ENCODE data around the gene SERINC3. TPM values are rescaled to one million over a fixed set of nuclear protein-coding genes. Genes with fewer than 3 reads are reported as not detected.

SERINC3 gene
- total and polyA plus RNA-seq, 10 of the 15 experiments (the other 5 are each of a cell fraction or from before 2014, with no cell fraction given) = 24.5 to 96.8 (median 38.8) TPM

DNA sequence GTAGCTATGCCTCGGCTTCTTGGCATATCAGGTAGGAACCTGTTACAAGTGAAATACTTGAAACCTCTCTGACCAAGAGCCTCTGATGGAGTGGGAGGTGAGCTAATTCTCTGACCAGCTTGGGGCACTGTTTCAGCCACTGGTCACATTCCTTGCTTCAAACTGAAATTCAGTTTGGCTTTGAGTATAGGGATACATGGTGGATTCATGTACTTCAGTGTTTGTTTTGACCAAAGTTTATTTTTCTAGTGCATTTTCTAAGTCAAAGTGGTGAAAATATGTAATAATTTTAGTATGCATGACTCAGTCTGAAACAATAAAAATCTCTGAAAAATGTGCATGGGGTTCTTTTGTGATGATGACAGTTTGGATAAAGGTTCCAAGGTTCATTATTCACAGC, 27.6 kb downstream of the SERINC3 start:
- H3K9ac ChIP-seq (ENCODE audit: control insufficient read depth, insufficient read depth, low read length) = no peak overlapping the region
- H3K4me1 ChIP-seq (ENCODE audit: control insufficient read depth, insufficient read depth, low read length) = peaks cover 34% of the 10 kb centered on the region
- peaks cover 6 to 27% of the 10 kb centered on the region in 2 experiments; a peak in 3 of 4 replicates for H3K36me3 ChIP-seq (ENCODE audit: control insufficient read depth in 2 of 2, insufficient read depth in 2 of 2, low read length in 1 of 2)
- ChIA-PET POLR2A (no interaction called here), SMC1A (ENCODE audit: uncharacterized antibody, unreplicated experiment) (interaction anchor here (1.0 to 1.3 kb wide), 3 partner anchors 9 to 23 kb away, joined by 3 to 5 read pairs (median 3); partner anchors contain the start of gene TTPAL), RAD21 (ENCODE audit: unreplicated experiment) (interaction anchor here (0.8 kb wide), 1 partner anchor 61 kb away, joined by 3 read pairs; no protein-coding TSS in a partner anchor), CTCF (interaction anchor here (1.0 to 2.3 kb wide), 3 partner anchors 13 to 116 kb away, joined by 3 to 5 read pairs (median 3); no protein-coding TSS in a partner anchor)
- no peaks in the 10 kb centered on the region for H3K79me2 ChIP-seq (ENCODE audit: control insufficient read depth, insufficient read depth, low read length)
- no TSS peak for BruUV-seq (replicated peaks)
- H3K27me3 ChIP-seq (replicated peaks in 1 of 2; ENCODE audit: control insufficient read depth in 2 of 2, insufficient read depth in 2 of 2, low read length in 1 of 2) = no peaks in the 10 kb centered on the region
- ATAC-seq (no peak), DNase-seq (ENCODE audit: low read depth, low spot score) (no peak), FAIRE-seq (no peak)
- in situ Hi-C loops (cut with MboI) = no loop called here
- TF ChIP-seq JUND (IDR thresholded peaks at IDR 0.05; ENCODE audit: low read depth, low read length) = no peak
- no peak for TF ChIP-seq SRF (IDR thresholded peaks at IDR 0.05; ENCODE audit: low read depth in 2 of 2, low read length in 2 of 2)
- no peak for TF ChIP-seq NFXL1 (IDR thresholded peaks at IDR 0.05; ENCODE audit: borderline replicate concordance)
- no peak for TF ChIP-seq FOS (IDR thresholded peaks at IDR 0.05; ENCODE audit: borderline replicate concordance, extremely low read depth, insufficient read length)
- no peak for TF ChIP-seq SMC3 (IDR thresholded peaks at IDR 0.05; ENCODE audit: borderline replicate concordance, low read length)
- TF ChIP-seq SPI1 (IDR thresholded peaks at IDR 0.05; ENCODE audit: borderline replicate concordance, insufficient read depth, low read depth, low read length) = no peak
- no peak for TF ChIP-seq RB1 (IDR thresholded peaks at IDR 0.05; ENCODE audit: borderline replicate concordance)
- TF ChIP-seq RUNX3 (IDR thresholded peaks at IDR 0.05; ENCODE audit: low read length) = peak; percentile 15; the same call in 1 of the 2 replicates
- TF ChIP-seq FOXM1 (IDR thresholded peaks at IDR 0.05; ENCODE audit: low read depth, low read length) = no peak
- WGBS (ENCODE audit: insufficient coverage, insufficient replicate concordance, low lambda C conversion rate, missing lambda C conversion rate) = 85% methylated on average over 1 of the region's 1 CpG
- peak overlapping the region; percentile 15; the same call in 1 of the 2 replicates for H3K27ac ChIP-seq (ENCODE audit: control insufficient read depth, insufficient read depth)
- H2AFZ ChIP-seq (ENCODE audit: control insufficient read depth, low read depth, low read length) = no peak overlapping the region
- no peak overlapping the region for H3K4me2 ChIP-seq (ENCODE audit: control insufficient read depth, insufficient read depth)
- H3K4me3 ChIP-seq = no peak overlapping the region
- H4K20me1 ChIP-seq (ENCODE audit: control insufficient read depth, insufficient read depth) = no peaks in the 10 kb centered on the region
- no peaks in the 10 kb centered on the region for H3K9me3 ChIP-seq (replicated peaks; ENCODE audit: control insufficient read depth, insufficient read depth, low read length)
- intact Hi-C loops (cut with micrococcal nuclease; ENCODE audit: unreplicated experiment) = no loop called here
